GM13977 (cell line): ENCODE results near the gene ERC2.

Experiments used
- DNase-seq: peaks from one replicate; pipeline ENCODE4 v3.0.0; 2012; ENCODE audit warnings: low spot score
- CTCF ChIP-seq: IDR thresholded peaks from 2 replicates; pipeline ENCODE4 v1.5.1; 2012; ENCODE audit warnings: mild to moderate bottlenecking, control low read depth; ENCODE audit not compliant: insufficient read depth; ENCODE audit errors: extremely low read depth, missing control alignments
- in situ Hi-C: fragments of 300-500 bp; cut with MboI; formaldehyde crosslinking; loops from one replicate; pipeline ENCODE4 v1.12.0; 2022; ENCODE audit warnings: low sequenced_read_pairs, low pct_unique_long_range_greater_than_20kb, mixed read lengths, inconsistent platforms; ENCODE audit not compliant: unreplicated experiment

ERC2 gene

GRCh38 chr3:55988905-55989304 is 479.4 kb downstream of the ERC2 start:
- in situ Hi-C loops = no loop called here

GRCh38 chr3:55984626-55985025 is 483.6 kb downstream of the ERC2 start:
- TF ChIP-seq CTCF = no peak
- in situ Hi-C loops = no loop called here
- no peak for DNase-seq

More at GRCh38 chr3:55988905-55989304, 479.4 kb downstream of the ERC2 start:
- no peak for TF ChIP-seq CTCF
- DNase-seq = no peak

GRCh38 chr3:55978953-55979352 is 489.3 kb downstream of the ERC2 start:
- no peak for TF ChIP-seq CTCF
- in situ Hi-C loops = no loop called here
- no peak for DNase-seq

- no peak for TF ChIP-seq CTCF
- in situ Hi-C loops = no loop called here
Observed at GRCh38 chr3:55974421-55975165, 493.7 kb downstream of the ERC2 start.

GRCh38 chr3:55969634-55970033 is 498.6 kb downstream of the ERC2 start:
- TF ChIP-seq CTCF = no peak
- in situ Hi-C loops = no loop called here
- DNase-seq = no peak

More at GRCh38 chr3:55974421-55975165, 493.7 kb downstream of the ERC2 start:
- no peak for DNase-seq

GRCh38 chr3:55968331-55968730 is 499.9 kb downstream of the ERC2 start:
- in situ Hi-C loops = no loop called here
- TF ChIP-seq CTCF = no peak

More at GRCh38 chr3:55968331-55968730, 499.9 kb downstream of the ERC2 start:
- DNase-seq = no peak
